ENCODE measurements around the gene NSD2.

DNA sequence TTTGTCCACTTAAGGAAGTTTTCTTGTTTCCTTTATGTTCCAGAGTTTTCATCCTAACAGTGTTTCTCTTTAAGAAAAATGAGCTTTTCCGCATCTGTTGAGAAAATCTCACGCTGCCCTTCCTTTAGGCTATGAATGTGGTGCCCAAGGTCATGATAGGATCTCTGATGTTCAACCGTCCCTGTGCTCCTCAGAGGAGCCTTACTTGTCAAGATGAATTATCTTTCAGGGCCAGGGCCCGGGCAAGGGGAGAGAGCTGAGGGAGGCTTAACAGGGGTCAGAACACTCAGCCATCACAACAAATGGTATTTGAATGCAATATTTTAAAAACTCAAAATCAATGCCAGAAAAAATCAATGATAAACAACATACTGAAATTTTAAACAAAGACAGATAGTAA, 143.8 kb downstream of the NSD2 start:
- TF ChIP-seq, protein P1, sequence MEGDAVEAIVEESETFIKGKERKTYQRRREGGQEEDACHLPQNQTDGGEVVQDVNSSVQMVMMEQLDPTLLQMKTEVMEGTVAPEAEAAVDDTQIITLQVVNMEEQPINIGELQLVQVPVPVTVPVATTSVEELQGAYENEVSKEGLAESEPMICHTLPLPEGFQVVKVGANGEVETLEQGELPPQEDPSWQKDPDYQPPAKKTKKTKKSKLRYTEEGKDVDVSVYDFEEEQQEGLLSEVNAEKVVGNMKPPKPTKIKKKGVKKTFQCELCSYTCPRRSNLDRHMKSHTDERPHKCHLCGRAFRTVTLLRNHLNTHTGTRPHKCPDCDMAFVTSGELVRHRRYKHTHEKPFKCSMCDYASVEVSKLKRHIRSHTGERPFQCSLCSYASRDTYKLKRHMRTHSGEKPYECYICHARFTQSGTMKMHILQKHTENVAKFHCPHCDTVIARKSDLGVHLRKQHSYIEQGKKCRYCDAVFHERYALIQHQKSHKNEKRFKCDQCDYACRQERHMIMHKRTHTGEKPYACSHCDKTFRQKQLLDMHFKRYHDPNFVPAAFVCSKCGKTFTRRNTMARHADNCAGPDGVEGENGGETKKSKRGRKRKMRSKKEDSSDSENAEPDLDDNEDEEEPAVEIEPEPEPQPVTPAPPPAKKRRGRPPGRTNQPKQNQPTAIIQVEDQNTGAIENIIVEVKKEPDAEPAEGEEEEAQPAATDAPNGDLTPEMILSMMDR (optimal IDR thresholded peaks at IDR 0.05 in 1 of 3, IDR thresholded peaks at IDR 0.05 in 1 of 3, conservative IDR thresholded peaks at IDR 0.05 in 1 of 3; ENCODE audit: extremely low read depth in 1 of 3, insufficient read depth in 2 of 3, low read length in 3 of 3), result no peak
- no peak for TF ChIP-seq EZH2 (IDR thresholded peaks at IDR 0.05; ENCODE audit: low read length)
